ENCODE results near the gene NEDD4L. TPM values are rescaled to one million over a fixed set of nuclear protein-coding genes. Genes with fewer than 3 reads are reported as not detected.

The NEDD4L gene
- total RNA-seq, 1 donor from 2014 or later, result 41.1 TPM

DNA sequence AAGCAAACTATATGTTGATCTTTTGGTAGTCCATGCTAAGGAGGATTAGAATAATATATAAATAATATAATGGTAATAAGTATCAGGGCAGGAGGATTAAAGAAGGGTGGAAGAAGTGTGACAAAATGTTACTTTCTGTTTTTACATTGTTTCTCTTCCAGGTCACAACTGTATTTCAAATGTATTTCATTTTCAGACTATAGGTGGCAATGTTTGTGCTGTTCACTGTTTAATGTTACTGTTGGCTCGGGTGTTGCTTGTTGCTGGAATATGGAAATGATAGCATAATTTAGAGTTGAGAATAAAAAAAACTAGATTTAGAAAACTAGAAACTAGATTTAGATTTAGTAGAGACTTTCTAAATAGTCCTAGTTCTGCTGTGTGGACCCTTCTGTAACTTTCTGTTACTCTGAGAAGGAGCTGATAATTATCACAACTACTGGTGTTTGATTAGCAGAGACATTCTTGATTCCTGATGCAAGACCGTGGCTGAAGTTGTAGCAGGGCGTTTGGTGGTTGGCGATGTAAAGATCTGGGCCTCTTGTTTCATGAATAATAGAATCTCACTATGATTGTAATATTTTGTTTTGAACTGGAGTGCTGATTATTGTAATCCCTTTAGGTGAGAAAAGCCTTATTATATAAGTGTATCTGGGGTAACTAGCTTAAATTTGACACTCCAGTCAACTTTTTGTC lies 7.9 kb downstream of the NEDD4L start:
- TF ChIP-seq, protein P1, sequence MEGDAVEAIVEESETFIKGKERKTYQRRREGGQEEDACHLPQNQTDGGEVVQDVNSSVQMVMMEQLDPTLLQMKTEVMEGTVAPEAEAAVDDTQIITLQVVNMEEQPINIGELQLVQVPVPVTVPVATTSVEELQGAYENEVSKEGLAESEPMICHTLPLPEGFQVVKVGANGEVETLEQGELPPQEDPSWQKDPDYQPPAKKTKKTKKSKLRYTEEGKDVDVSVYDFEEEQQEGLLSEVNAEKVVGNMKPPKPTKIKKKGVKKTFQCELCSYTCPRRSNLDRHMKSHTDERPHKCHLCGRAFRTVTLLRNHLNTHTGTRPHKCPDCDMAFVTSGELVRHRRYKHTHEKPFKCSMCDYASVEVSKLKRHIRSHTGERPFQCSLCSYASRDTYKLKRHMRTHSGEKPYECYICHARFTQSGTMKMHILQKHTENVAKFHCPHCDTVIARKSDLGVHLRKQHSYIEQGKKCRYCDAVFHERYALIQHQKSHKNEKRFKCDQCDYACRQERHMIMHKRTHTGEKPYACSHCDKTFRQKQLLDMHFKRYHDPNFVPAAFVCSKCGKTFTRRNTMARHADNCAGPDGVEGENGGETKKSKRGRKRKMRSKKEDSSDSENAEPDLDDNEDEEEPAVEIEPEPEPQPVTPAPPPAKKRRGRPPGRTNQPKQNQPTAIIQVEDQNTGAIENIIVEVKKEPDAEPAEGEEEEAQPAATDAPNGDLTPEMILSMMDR (IDR thresholded peaks at IDR 0.05), result peak; percentile 64
- H3K4me3 Mint-ChIP-seq (ENCODE audit: unreplicated experiment), result no peak overlapping the region
- DNase-seq (ENCODE audit: extremely low spot score, unreplicated experiment), result no peak
- no peaks in the 10 kb centered on the region for H3K27me3 Mint-ChIP-seq (ENCODE audit: unreplicated experiment)
- no peaks in the 10 kb centered on the region for H3K36me3 Mint-ChIP-seq (ENCODE audit: unreplicated experiment)
- H3K27ac Mint-ChIP-seq (ENCODE audit: unreplicated experiment), result no peak overlapping the region
- H3K4me1 Mint-ChIP-seq (ENCODE audit: unreplicated experiment), result peaks cover 9% of the 10 kb centered on the region
- H3K9me3 Mint-ChIP-seq (ENCODE audit: unreplicated experiment), result no peaks in the 10 kb centered on the region

DNA sequence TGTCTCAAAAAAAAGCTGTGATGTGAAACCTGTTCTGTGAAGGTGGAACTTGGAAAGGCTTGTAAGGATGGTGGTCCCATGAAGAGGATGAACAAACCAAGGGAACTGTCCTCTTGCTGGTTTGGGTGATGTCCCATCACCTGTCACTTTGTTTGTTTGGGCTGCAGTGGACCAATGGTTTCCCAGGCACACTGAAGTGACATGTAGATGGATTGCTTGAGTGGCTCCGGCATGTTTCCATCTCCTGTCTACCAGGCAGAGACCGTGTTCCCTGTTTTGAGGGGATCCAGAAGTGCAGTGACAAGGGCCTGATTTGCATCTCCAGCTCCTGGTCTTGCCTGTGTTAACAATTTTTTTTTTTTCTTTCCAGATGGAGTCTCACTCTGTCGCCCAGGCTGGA lies 8.9 kb downstream of the NEDD4L start:
- TF ChIP-seq, protein P1 (IDR thresholded peaks at IDR 0.05), result no peak
- Mint-ChIP-seq H3K36me3 (ENCODE audit: unreplicated experiment) (no peaks in the 10 kb centered on the region), H3K27ac (ENCODE audit: unreplicated experiment) (no peak overlapping the region)

DNA sequence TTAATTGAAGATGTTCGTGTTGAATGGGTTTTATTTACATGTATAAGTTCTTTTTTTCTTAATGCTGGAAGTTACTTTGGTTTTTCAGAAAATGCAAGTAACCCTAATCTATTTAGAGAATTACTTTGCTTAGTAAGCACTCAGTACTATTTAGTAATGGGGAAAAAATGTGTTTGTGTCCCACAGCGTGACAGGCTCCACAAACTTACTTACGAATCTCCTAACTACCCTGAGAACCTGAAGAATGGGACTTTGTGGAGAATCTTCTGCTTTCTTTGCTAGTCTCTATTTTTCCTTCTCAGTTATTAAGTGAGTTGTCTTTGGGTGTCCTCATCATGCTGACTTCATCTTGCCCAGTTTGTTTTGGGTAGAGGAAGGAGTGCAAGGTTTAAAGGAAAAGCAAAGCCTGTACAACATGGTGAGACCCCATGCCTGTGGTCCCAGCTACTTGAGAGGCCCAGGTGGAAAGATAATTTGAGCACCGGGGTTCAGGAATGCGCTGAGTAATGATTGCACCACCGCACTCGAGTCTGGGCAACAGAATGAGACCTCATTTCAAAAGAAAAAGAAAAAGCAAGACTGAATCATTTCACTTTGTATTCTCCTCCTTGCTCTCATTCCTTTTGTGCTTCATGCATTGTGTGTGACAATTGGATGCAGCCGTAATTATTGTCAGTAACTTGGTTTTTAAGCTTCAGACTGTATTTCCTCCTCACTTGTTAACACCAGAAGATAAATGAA lies 10.2 kb downstream of the NEDD4L start:
- TF ChIP-seq, protein P1 (IDR thresholded peaks at IDR 0.05), result no peak
- Mint-ChIP-seq H3K4me1 (ENCODE audit: unreplicated experiment) (peaks cover 11% of the 10 kb centered on the region), H3K36me3 (ENCODE audit: unreplicated experiment) (no peaks in the 10 kb centered on the region), H3K4me3 (ENCODE audit: unreplicated experiment) (no peak overlapping the region), H3K27me3 (ENCODE audit: unreplicated experiment) (no peaks in the 10 kb centered on the region), H3K27ac (ENCODE audit: unreplicated experiment) (no peak overlapping the region), H3K9me3 (ENCODE audit: unreplicated experiment) (no peaks in the 10 kb centered on the region)
- DNase-seq (ENCODE audit: extremely low spot score, unreplicated experiment), result no peak

More for the DNA sequence above, 8.9 kb downstream of the NEDD4L start:
- H3K9me3 Mint-ChIP-seq (ENCODE audit: unreplicated experiment), result no peaks in the 10 kb centered on the region
- no peak overlapping the region for H3K4me3 Mint-ChIP-seq (ENCODE audit: unreplicated experiment)
- peaks cover 11% of the 10 kb centered on the region for H3K4me1 Mint-ChIP-seq (ENCODE audit: unreplicated experiment)
- no peaks in the 10 kb centered on the region for H3K27me3 Mint-ChIP-seq (ENCODE audit: unreplicated experiment)
- DNase-seq (ENCODE audit: extremely low spot score, unreplicated experiment), result no peak

GRCh38 chr18:58055890-58056558 lies 12.0 kb downstream of the NEDD4L start:
- Mint-ChIP-seq H3K4me3 (ENCODE audit: unreplicated experiment) (no peak overlapping the region), H3K36me3 (ENCODE audit: unreplicated experiment) (no peaks in the 10 kb centered on the region), H3K27me3 (ENCODE audit: unreplicated experiment) (no peaks in the 10 kb centered on the region), H3K4me1 (ENCODE audit: unreplicated experiment) (peaks cover 11% of the 10 kb centered on the region), H3K9me3 (ENCODE audit: unreplicated experiment) (no peaks in the 10 kb centered on the region), H3K27ac (ENCODE audit: unreplicated experiment) (no peak overlapping the region)
- TF ChIP-seq, protein P1 (IDR thresholded peaks at IDR 0.05), result no peak
- no peak for DNase-seq (ENCODE audit: extremely low spot score, unreplicated experiment)

DNA sequence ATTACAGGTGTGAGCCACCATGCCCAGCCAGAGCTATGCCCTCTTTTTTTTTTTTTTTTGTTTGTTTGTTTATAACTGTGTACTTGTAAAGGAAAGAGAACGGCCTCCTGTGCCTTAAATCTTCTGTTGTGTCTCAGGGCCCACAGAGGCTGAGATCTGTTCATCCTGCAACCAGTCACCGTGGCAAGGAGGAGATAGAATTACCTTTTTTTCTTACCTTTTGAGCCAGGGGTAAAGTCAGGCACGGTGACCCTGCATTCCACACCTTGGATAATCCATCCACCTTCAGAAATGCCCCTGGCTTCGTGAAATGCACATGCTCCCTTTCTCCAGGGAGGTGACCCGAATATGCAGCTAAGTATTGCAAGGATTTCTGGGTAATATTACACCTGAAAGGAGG lies 12.8 kb downstream of the NEDD4L start:
- H3K4me1 Mint-ChIP-seq (ENCODE audit: unreplicated experiment), result peaks cover 10% of the 10 kb centered on the region
- DNase-seq (ENCODE audit: extremely low spot score, unreplicated experiment), result no peak
- H3K27me3 Mint-ChIP-seq (ENCODE audit: unreplicated experiment), result no peaks in the 10 kb centered on the region
- H3K9me3 Mint-ChIP-seq (ENCODE audit: unreplicated experiment), result no peaks in the 10 kb centered on the region
- H3K4me3 Mint-ChIP-seq (ENCODE audit: unreplicated experiment), result no peak overlapping the region
- H3K27ac Mint-ChIP-seq (ENCODE audit: unreplicated experiment), result no peak overlapping the region
- H3K36me3 Mint-ChIP-seq (ENCODE audit: unreplicated experiment), result no peaks in the 10 kb centered on the region
- TF ChIP-seq, protein P1 (IDR thresholded peaks at IDR 0.05), result no peak
